Type B pancreatic cell (in vitro differentiated cells): ENCODE measurements around the gene SLX1B. TPM values are rescaled to one million over a fixed set of nuclear protein-coding genes. Genes with fewer than 3 reads are reported as not detected.
A peak's percentile ranks its signal among the peaks of the same experiment; 100 is the strongest.
"Not testable (repeated sequence)": the region's sequence is repeated elsewhere in the genome, so short reads cannot be mapped to it uniquely, and the experiment has no call there.

Experiments
- DNase-seq: peaks from one replicate; pipeline ENCODE4 v3.0.0; 2021; ENCODE audit warnings: mixed read lengths; ENCODE audit not compliant: unreplicated experiment; ENCODE audit errors: extremely low spot score
- H3K27ac Mint-ChIP-seq: 2 replicates; pipeline ENCODE4 v1.8.0; 2021; ENCODE audit warnings: mild to moderate bottlenecking, mixed read lengths
- H3K27me3 Mint-ChIP-seq: 2 replicates; pipeline ENCODE4 v1.8.0; 2021; ENCODE audit warnings: mixed read lengths
- H3K36me3 Mint-ChIP-seq: 2 replicates; pipeline ENCODE4 v1.8.0; 2021; ENCODE audit warnings: mixed read lengths
- H3K4me1 Mint-ChIP-seq: one replicate; pipeline ENCODE4 v1.8.0; 2021; ENCODE audit warnings: mixed read lengths; ENCODE audit not compliant: unreplicated experiment
- H3K4me3 Mint-ChIP-seq: 2 replicates; pipeline ENCODE4 v1.8.0; 2021; ENCODE audit warnings: mild to moderate bottlenecking, mixed read lengths
- H3K9me3 Mint-ChIP-seq: 2 replicates; pipeline ENCODE4 v1.8.0; 2021; ENCODE audit warnings: mixed read lengths
- total RNA-seq: library from RNA; stranded (reverse); gene quantifications from 2 replicates; pipeline ENCODE4 v1.2.1, GENCODE V29; 2021; ENCODE audit warnings: low replicate concordance

Gene SLX1B
- total RNA-seq, 1 donor from 2014 or later, result 39.6 TPM

DNA sequence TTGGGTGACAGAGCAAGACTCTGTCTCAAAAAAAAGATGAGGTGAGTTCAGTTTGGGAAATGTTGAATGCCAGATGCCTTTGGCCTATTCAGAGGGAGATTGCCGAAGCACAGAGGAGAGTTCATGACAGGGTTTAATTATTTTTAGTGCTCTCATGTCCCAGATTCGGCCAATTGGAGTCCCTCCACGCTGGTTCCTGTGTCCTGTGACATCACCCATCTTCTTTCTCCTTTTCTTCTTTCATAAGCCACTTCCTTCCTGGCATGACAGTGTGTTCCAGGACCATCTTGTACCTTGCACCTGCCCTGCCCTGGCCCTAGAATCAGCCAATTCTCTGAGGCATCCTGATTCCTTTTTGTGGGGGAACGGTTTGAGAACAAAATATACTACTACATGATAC, 17.7 kb downstream of the SLX1B start:
- H3K27me3 Mint-ChIP-seq, DNase-seq, H3K4me1 Mint-ChIP-seq, H3K4me3 Mint-ChIP-seq, H3K36me3 Mint-ChIP-seq, H3K27ac Mint-ChIP-seq, H3K9me3 Mint-ChIP-seq: not testable (repeated sequence)

DNA sequence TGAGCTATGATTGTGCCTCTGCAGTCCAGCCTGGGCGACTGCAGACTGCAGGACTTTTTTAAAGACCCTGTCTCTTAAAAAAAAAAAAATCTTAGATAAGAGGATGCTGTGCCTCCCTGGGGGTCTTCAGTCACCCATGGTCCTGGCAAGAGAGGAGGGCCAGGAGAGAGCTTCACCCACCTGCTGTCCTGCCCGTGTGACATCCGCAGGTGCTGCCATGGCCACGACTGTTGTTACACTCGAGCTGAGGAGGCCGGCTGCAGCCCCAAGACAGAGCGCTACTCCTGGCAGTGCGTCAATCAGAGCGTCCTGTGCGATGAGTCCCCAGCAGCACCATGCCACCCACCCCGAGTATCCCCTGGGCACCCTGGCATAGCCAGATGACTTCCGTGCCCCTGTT, 27.9 kb downstream of the SLX1B start:
- not testable (repeated sequence) for H3K36me3 Mint-ChIP-seq, H3K27me3 Mint-ChIP-seq, H3K4me3 Mint-ChIP-seq, H3K27ac Mint-ChIP-seq, H3K4me1 Mint-ChIP-seq, H3K9me3 Mint-ChIP-seq
- DNase-seq, result peak; percentile 63

DNA sequence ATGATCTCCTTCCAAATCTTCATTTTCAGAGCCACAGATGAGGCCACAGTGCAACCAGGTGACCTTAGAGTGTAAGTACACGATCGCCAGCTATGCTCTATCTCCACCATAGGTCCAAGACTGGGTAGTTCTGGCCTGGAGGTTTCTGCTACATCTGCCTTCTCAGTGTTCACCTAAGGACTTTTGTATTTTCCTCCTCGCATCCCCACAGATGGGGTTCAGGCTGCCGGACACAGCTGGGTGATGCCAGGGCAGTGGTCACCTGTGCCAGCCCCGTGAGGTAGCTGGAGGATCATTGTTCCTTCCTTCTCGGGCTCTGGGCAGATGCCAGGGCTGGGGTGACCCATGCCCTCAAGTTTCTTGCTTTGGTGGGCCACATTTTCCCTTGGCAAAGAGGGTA, 52.0 kb downstream of the SLX1B start, which contains the start of gene NPIPB12:
TSS of gene NPIPB12 (minus strand) at position 101 of the 400 bp plus-strand sequence.
- not testable (repeated sequence) for H3K36me3 Mint-ChIP-seq, H3K27ac Mint-ChIP-seq, H3K4me3 Mint-ChIP-seq, H3K9me3 Mint-ChIP-seq, H3K27me3 Mint-ChIP-seq, DNase-seq, H3K4me1 Mint-ChIP-seq

Other genes with a start within 250 kb of the SLX1B start
- gene NPIPB11, start 47.8 kb upstream of the SLX1B start, total RNA-seq, result 1.00 and 1.5 TPM in 2 replicates
- gene BOLA2, start 182 bp upstream of the SLX1B start, total RNA-seq, result 2.5 and 6.0 TPM in 2 replicates
- gene SULT1A4, start 5.4 kb downstream of the SLX1B start, total RNA-seq, result 3.5 and 3.6 TPM in 2 replicates
- 40.1 and 50.2 TPM in 2 replicates for gene NPIPB12, start 51.9 kb downstream of the SLX1B start, total RNA-seq
- gene SPN, start 208.7 kb downstream of the SLX1B start, total RNA-seq, result 0.14 and 0.31 TPM in 2 replicates
- 92.3 and 129 TPM in 2 replicates for gene QPRT, start 224.6 kb downstream of the SLX1B start, total RNA-seq